DND-41 (cell line): ENCODE data around the gene SLC30A7.

Experiments
- ATAC-seq: fragments of 200-7000 bp; cut with Tn5 transposase; 3 replicates; pipeline ENCODE4 v1.9.1; 2021; ENCODE audit warnings: low read depth; ENCODE audit not compliant: insufficient read depth
- DNase-seq: peaks from one replicate; pipeline ENCODE4 v3.0.0-alpha.2; 2020
- H2AFZ ChIP-seq: 2 replicates; pipeline ENCODE4 v1.6.0; 2012; ENCODE audit warnings: low read depth, low read length
- H3K27ac ChIP-seq: 2 replicates; pipeline ENCODE4 v1.5.1; 2012; ENCODE audit warnings: low read length, inconsistent platforms
- H3K27me3 ChIP-seq: fragments of 200-600 bp; sonication (generic); 2 replicates; pipeline ENCODE4 v1.6.0; 2012; ENCODE audit warnings: low read length, mild to moderate bottlenecking, inconsistent platforms; ENCODE audit not compliant: insufficient read depth, poor library complexity
- H3K36me3 ChIP-seq: 2 replicates; pipeline ENCODE4 v1.5.1; 2012; ENCODE audit warnings: low read length, inconsistent platforms; ENCODE audit not compliant: insufficient read depth
- H3K4me1 ChIP-seq: 2 replicates; pipeline ENCODE4 v1.5.1; 2012; ENCODE audit warnings: mild to moderate bottlenecking, low read length; ENCODE audit not compliant: insufficient read depth
- H3K4me2 ChIP-seq: 2 replicates; pipeline ENCODE4 v1.6.0; 2012; ENCODE audit warnings: mild to moderate bottlenecking, moderate library complexity, low read length, inconsistent platforms; ENCODE audit not compliant: insufficient read depth
- H3K4me3 ChIP-seq, 2 experiments: fragments of 200-600 bp in 1 of 2; shearing (Covaris generic) in 1 of 2; 2 replicates each; pipeline ENCODE4 v1.5.1; 2012 to 2016; ENCODE audit warnings: inconsistent platforms in 2 of 2, low read length in 2 of 2, mild to moderate bottlenecking in 2 of 2, low read depth in 1 of 2, moderate library complexity in 1 of 2
- H3K79me2 ChIP-seq: 2 replicates; pipeline ENCODE4 v1.6.0; 2012; ENCODE audit warnings: low read length, inconsistent platforms; ENCODE audit not compliant: insufficient read depth
- H3K9ac ChIP-seq: 2 replicates; pipeline ENCODE4 v1.6.0; 2012; ENCODE audit warnings: low read depth, mild to moderate bottlenecking, inconsistent platforms, low read length, moderate library complexity
- H3K9me3 ChIP-seq: 2 replicates; pipeline ENCODE4 v1.5.1; 2012; ENCODE audit warnings: low read length, moderate library complexity, mild to moderate bottlenecking, inconsistent platforms; ENCODE audit not compliant: insufficient read depth, severe bottlenecking
- H4K20me1 ChIP-seq: 2 replicates; pipeline ENCODE4 v1.6.0; 2012; ENCODE audit warnings: low read length; ENCODE audit not compliant: insufficient read depth
- CTCF ChIP-seq: IDR thresholded peaks from 2 replicates; pipeline ENCODE4 v1.5.1; 2012; ENCODE audit warnings: borderline replicate concordance, low read length, moderate library complexity, mild to moderate bottlenecking; ENCODE audit not compliant: poor library complexity, severe bottlenecking; ENCODE audit errors: extremely low read depth
- EZH2 ChIP-seq: IDR thresholded peaks from 3 replicates; pipeline ENCODE4 v1.6.1; 2012; ENCODE audit warnings: borderline replicate concordance, low read depth, mild to moderate bottlenecking, moderate library complexity, low read length, inconsistent platforms; ENCODE audit not compliant: severe bottlenecking

The SLC30A7 gene

DNA sequence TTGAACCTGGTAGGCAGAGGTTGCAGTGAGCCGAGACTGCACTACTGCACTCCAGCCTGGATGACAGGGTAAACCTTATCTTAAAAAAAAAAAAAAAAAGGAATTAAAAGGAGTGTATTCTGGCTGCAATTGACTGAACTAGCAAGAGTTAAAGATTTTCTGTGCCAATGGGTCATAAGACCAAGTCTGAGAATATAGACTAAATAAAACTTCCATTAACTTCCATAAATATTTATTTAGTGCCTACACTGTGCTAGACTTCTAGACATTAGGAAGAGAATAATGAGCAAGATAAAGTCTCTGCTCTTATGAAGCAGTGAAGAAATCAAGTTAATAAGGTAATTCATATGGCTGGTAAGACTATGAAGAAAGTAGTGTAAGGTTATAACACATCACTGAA is 102.5 kb downstream of the SLC30A7 start:
- TF ChIP-seq EZH2: no peak
- TF ChIP-seq CTCF: no peak
- peaks cover 45% of the 10 kb centered on the region for H3K36me3 ChIP-seq
- no peak for ATAC-seq
- H3K4me1 ChIP-seq: peaks cover 3% of the 10 kb centered on the region; the same call in 1 of the 2 replicates
- no peak overlapping the region for H3K4me2 ChIP-seq
- H3K9ac ChIP-seq: no peak overlapping the region
- no peak for DNase-seq
- no peaks in the 10 kb centered on the region for H3K27me3 ChIP-seq
- no peaks in the 10 kb centered on the region for H3K9me3 ChIP-seq
- H3K27ac ChIP-seq: no peak overlapping the region
- no peaks in the 10 kb centered on the region for H4K20me1 ChIP-seq
- H3K79me2 ChIP-seq: no peaks in the 10 kb centered on the region
- H3K4me3 ChIP-seq: no peak overlapping the region
- no peak overlapping the region for H2AFZ ChIP-seq

- no peaks in the 10 kb centered on the region for H3K27me3 ChIP-seq
- H3K79me2 ChIP-seq: no peaks in the 10 kb centered on the region
- TF ChIP-seq EZH2 (no peak), CTCF (no peak)
- no peak overlapping the region for H3K9ac ChIP-seq
- no peak overlapping the region for H3K27ac ChIP-seq
- no peak overlapping the region for H3K4me3 ChIP-seq
- peaks cover 39% of the 10 kb centered on the region for H3K36me3 ChIP-seq
- ATAC-seq (no peak; the same call in 2 of the 3 replicates), DNase-seq (no peak)
- no peaks in the 10 kb centered on the region for H4K20me1 ChIP-seq
- H3K9me3 ChIP-seq: no peaks in the 10 kb centered on the region
- H3K4me1 ChIP-seq: peaks cover 6% of the 10 kb centered on the region; the same call in 1 of the 2 replicates
- no peak overlapping the region for H2AFZ ChIP-seq
- H3K4me2 ChIP-seq: no peak overlapping the region
Measured at GRCh38 chr1:101000131-101000873, 104.4 kb downstream of the SLC30A7 start.

DNA sequence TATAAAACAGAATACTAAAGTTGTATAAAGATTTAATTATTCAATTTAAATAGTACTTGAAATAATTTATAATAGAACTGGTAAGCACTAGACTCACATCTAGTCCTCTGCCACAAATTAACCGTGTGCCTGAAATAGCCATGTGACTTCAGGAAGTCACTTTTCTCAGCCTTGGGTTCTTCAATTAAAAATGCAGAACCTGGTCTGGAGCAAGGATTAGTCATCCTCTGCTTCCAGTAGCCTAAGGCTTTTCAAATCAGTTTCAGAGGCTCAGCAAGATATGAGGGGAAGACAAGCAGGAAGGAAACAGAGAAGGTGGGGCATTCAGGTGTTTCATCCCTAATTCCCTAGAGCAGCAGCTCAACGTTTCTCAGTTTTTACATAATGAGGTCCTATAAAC is 106.7 kb downstream of the SLC30A7 start:
- Histone ChIP-seq H2AFZ (no peak overlapping the region), H3K27ac (no peak overlapping the region), H3K79me2 (no peaks in the 10 kb centered on the region), H3K9me3 (no peaks in the 10 kb centered on the region), H3K36me3 (peaks cover 34% of the 10 kb centered on the region), H3K9ac (no peak overlapping the region), H3K4me1 (peaks cover 4% of the 10 kb centered on the region; the same call in 1 of the 2 replicates), H3K4me2 (no peak overlapping the region), H3K4me3 (no peak overlapping the region), H3K27me3 (no peaks in the 10 kb centered on the region), H4K20me1 (no peaks in the 10 kb centered on the region)
- TF ChIP-seq EZH2: no peak
- TF ChIP-seq CTCF: no peak
- DNase-seq (no peak), ATAC-seq (no peak)
